Kidney (tissue), 14 donors: Measurements from ENCODE around the gene AGPAT1. TPM values are rescaled to one million over a fixed set of nuclear protein-coding genes. Genes with fewer than 3 reads are reported as not detected.

ENCODE experiments used
- DNase-seq, 5 donors: peaks; one replicate each; pipeline ENCODE4 v3.0.0-alpha.2; 2013 to 2020
- FAIRE-seq: peaks from 2 replicates; lab custom pipeline; 2012; peaks lifted over from hg19 to GRCh38; lab: Jason Lieb, UNC
- H3K27ac ChIP-seq, 2 donors: one replicate each; pipeline ENCODE4 v1.7.0; 2013; ENCODE audit warnings: low read depth in 2 of 2, low read length in 2 of 2, inconsistent platforms in 1 of 2
- H3K27me3 ChIP-seq: one replicate; pipeline ENCODE4 v1.7.1; 2013; ENCODE audit warnings: low read length, inconsistent platforms; ENCODE audit not compliant: control insufficient read depth, insufficient read depth
- H3K36me3 ChIP-seq, 3 donors: one replicate each; pipeline versions ENCODE4 v1.7.0 to v1.7.1; 2013; ENCODE audit warnings: low read length in 3 of 3, control low read depth in 1 of 3, inconsistent platforms in 1 of 3; ENCODE audit not compliant: insufficient read depth in 3 of 3, control insufficient read depth in 2 of 3
- H3K4me1 ChIP-seq, 3 donors: one replicate each; pipeline versions ENCODE4 v1.7.0 to v1.7.1; 2013; ENCODE audit warnings: low read length in 3 of 3, inconsistent platforms in 1 of 3, low read depth in 1 of 3; ENCODE audit not compliant: control insufficient read depth in 2 of 3, insufficient read depth in 2 of 3
- H3K4me3 ChIP-seq, 3 donors: one replicate each; pipeline versions ENCODE4 v1.7.0 to v1.8.1; 2013; ENCODE audit warnings: low read length in 3 of 3, control low read depth in 1 of 3, inconsistent platforms in 1 of 3
- H3K9ac ChIP-seq, 3 donors: one replicate each; pipeline versions ENCODE4 v1.7.0 to v1.7.1; 2013; ENCODE audit warnings: low read length in 3 of 3, control low read depth in 1 of 3, inconsistent platforms in 1 of 3
- H3K9me3 ChIP-seq, 3 donors: one replicate each; pipeline versions ENCODE4 v1.7.0 to v1.7.1; 2013; ENCODE audit warnings: low read length in 3 of 3, control low read depth in 1 of 3, inconsistent platforms in 1 of 3; ENCODE audit not compliant: control insufficient read depth in 2 of 3, insufficient read depth in 1 of 3
- intact Hi-C: fragments of 100-400 bp; cut with DNase I; formaldehyde crosslinking; loops from one replicate; pipeline ENCODE4 v1.11.1; 2022
- polyA plus RNA-seq: library from polyadenylated mRNA; stranded (reverse); fragments of 350-450 nt; fragmentation: Illumina TruSeq; extraction: RNeasy Lipid Tissue Mini Kit (QIAGEN cat#74804); gene quantifications from one replicate; pipeline ENCODE4 v1.2.3, GENCODE V29; 2014; ENCODE audit warnings: low read depth, low replicate concordance; ENCODE audit not compliant: insufficient read depth
- total RNA-seq: library from RNA; stranded (reverse); fragmentation: NEBNext Ultra II Directional; extraction: Animal tissue kit (Norgen Biotek cat#: 25700); gene quantifications from one replicate; pipeline ENCODE4 v1.2.1, GENCODE V29; 2021
- TF ChIP-seq, protein P1 (sequence below): IDR thresholded peaks from 3 replicates; pipeline ENCODE4 v1.5.1; 2012; ENCODE audit warnings: mild to moderate bottlenecking, moderate library complexity, borderline replicate concordance; ENCODE audit not compliant: insufficient read depth; ENCODE audit errors: extremely low read depth
- donor health status: control.
- donor health status: control.
- donor health status: control.
- donor health status: control.
- donor health status: control.
- donor health status: DM: yes; HTN: yes; CAD: no.
- donor health status: Normal renal cell carcinoma (clear cell type).

The AGPAT1 gene
- total and polyA plus RNA-seq, 2 donors from 2014 or later, result 58.9 to 87.1 TPM

DNA sequence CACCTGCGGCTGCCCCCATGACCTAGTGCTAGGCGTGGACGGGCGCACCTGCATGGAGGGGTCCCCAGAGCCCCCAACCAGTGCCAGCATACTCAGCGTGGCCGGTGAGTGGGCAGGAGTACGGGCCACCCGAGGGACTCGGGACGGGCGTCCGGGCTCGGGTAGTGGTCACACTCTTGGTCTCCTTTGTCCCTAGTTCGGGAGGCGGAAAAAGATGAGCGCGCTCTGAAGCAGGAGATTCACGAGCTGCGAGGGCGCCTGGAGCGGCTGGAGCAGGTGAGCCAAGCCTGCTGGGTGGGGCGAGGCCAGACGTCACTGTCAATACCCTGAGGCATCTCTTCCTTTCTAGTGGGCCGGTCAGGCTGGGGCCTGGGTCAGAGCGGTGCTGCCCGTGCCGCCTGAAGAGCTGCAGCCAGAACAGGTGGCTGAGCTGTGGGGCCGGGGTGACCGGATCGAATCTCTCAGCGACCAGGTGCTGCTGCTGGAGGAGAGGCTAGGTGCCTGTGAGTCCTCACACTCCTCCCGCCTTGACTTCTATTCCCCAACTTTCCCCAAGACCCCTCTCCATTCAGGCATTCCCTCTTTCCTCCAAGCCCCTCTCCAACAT lies 8.6 kb downstream of the AGPAT1 start:
- Histone ChIP-seq H3K4me1 (no peaks in the 10 kb centered on the region), H3K9ac (no peak overlapping the region), H3K36me3 (peaks cover 0 to 19% (median 12%) of the 10 kb centered on the region in 3 donors), H3K27me3 (no peaks in the 10 kb centered on the region), H3K27ac (no peak overlapping the region), H3K9me3 (no peaks in the 10 kb centered on the region), H3K4me3 (no peak overlapping the region)
- TF ChIP-seq, protein P1, sequence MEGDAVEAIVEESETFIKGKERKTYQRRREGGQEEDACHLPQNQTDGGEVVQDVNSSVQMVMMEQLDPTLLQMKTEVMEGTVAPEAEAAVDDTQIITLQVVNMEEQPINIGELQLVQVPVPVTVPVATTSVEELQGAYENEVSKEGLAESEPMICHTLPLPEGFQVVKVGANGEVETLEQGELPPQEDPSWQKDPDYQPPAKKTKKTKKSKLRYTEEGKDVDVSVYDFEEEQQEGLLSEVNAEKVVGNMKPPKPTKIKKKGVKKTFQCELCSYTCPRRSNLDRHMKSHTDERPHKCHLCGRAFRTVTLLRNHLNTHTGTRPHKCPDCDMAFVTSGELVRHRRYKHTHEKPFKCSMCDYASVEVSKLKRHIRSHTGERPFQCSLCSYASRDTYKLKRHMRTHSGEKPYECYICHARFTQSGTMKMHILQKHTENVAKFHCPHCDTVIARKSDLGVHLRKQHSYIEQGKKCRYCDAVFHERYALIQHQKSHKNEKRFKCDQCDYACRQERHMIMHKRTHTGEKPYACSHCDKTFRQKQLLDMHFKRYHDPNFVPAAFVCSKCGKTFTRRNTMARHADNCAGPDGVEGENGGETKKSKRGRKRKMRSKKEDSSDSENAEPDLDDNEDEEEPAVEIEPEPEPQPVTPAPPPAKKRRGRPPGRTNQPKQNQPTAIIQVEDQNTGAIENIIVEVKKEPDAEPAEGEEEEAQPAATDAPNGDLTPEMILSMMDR, result no peak
- no peak for FAIRE-seq
- peak in 1 of 5 donors; percentile 70 for DNase-seq
- intact Hi-C loops, result no loop called here

DNA sequence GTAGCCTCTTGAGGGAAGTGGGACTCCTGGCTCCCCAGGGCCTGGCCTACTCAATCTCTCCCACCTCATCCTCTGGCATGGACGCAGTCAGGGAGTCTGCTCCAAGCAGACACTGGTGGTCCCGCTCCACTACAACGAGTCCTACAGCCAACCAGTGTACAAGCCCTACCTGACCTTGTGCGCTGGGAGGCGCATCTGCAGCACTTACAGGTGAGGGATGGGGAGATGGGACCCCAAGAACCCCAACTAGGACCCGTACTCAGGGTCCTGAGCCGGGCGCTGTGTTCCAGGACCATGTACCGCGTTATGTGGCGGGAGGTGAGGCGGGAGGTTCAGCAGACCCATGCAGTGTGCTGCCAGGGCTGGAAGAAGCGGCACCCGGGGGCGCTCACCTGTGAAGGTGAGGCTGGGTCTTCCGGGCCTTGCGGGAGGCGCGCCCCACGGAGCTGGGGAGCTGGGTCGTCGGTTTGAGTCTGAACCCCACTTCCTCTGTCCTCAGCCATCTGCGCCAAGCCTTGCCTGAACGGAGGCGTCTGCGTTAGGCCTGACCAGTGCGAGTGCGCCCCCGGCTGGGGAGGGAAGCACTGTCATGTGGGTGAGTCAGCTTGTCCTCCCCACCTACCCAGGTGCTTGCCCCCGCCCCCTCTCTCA lies 9.3 kb downstream of the AGPAT1 start:
- Histone ChIP-seq H3K9ac (no peak overlapping the region), H3K36me3 (peaks cover 0 to 19% (median 12%) of the 10 kb centered on the region in 3 donors), H3K4me1 (no peaks in the 10 kb centered on the region), H3K4me3 (no peak overlapping the region), H3K27ac (no peak overlapping the region), H3K27me3 (no peaks in the 10 kb centered on the region), H3K9me3 (no peaks in the 10 kb centered on the region)
- intact Hi-C loops, result no loop called here
- TF ChIP-seq, protein P1, result no peak
- peak in 1 of 5 donors; percentile 79 for DNase-seq
- no peak for FAIRE-seq

GRCh38 chr6:32164295-32164694 lies 11.6 kb downstream of the AGPAT1 start, which contains the start of gene EGFL8:
EGFL8 (plus strand) TSS chr6:32164595; CDS start chr6:32166166, 1,571 bp downstream.
- Histone ChIP-seq H3K9ac (no peak within 1 kb of the TSS), H3K4me1 (no peaks in the 10 kb centered on the region), H3K4me3 (no peak within 1 kb of the TSS), H3K27me3 (no peaks in the 10 kb centered on the region), H3K36me3 (peaks cover 0 to 16% (median 0%) of the 10 kb centered on the region in 3 donors), H3K27ac (peak within 1 kb of the TSS in 1 of 2 donors; percentile 22), H3K9me3 (no peaks in the 10 kb centered on the region)
- FAIRE-seq, result no peak
- intact Hi-C loops, result no loop called here
- TF ChIP-seq, protein P1, result no peak
- no peak for DNase-seq
